HEK293T (cell line): ENCODE data around the gene THAP6.

Experiments used
- BHLHE40 ChIP-seq: fragments of 450-650 bp; IDR thresholded peaks from 2 replicates; pipeline ENCODE4 v1.6.1; 2016; ENCODE audit warnings: mild to moderate bottlenecking, moderate library complexity, borderline replicate concordance
- FOXA1 ChIP-seq: fragments of 450-650 bp; IDR thresholded peaks from 2 replicates; pipeline ENCODE4 v1.6.1; 2016; ENCODE audit warnings: mild to moderate bottlenecking
- LEF1 ChIP-seq: fragments of 450-650 bp; IDR thresholded peaks from 2 replicates; pipeline ENCODE4 v1.6.1; 2017; ENCODE audit warnings: mild to moderate bottlenecking, borderline replicate concordance
- NFRKB ChIP-seq: fragments of 450-650 bp; IDR thresholded peaks from 2 replicates; pipeline ENCODE4 v1.6.1; 2016; ENCODE audit warnings: mild to moderate bottlenecking, moderate library complexity
- SP1 ChIP-seq: fragments of 450-650 bp; IDR thresholded peaks from 2 replicates; pipeline ENCODE4 v1.6.1; 2017
- TARDBP ChIP-seq: fragments of 450-650 bp; IDR thresholded peaks from 2 replicates; pipeline ENCODE4 v1.6.1; 2016
- ZNF384 ChIP-seq: fragments of 450-650 bp; IDR thresholded peaks from 2 replicates; pipeline ENCODE4 v1.6.1; 2016

DNA sequence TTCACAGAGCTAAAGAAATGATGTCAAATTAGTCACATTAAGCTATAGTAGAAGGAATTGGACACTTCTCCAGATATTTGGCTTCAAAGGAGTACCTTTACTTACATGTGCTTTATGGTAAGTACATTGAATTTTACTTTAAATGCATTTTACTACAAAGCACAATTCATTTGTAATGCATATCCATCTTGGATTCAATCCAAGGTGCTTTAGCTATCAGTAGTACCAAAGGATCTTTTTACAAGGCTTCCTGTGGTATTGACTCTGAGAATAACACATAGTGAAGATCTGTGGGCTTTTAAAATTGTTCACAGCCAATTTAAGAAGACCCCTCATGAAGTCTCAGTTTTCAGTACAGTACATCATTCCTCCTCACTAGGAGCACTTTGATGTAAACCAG lies 13.2 kb downstream of the THAP6 start:
- no peak for TF ChIP-seq SP1
- TF ChIP-seq FOXA1: no peak
- TF ChIP-seq LEF1: no peak
- TF ChIP-seq NFRKB: no peak
- TF ChIP-seq ZNF384: no peak
- TF ChIP-seq TARDBP: no peak
- no peak for TF ChIP-seq BHLHE40
